HepG2 (cell line): ENCODE data around the gene GARS1. TPM values are rescaled to one million over a fixed set of nuclear protein-coding genes. Genes with fewer than 3 reads are reported as not detected.

Experiments used
- ARNTL ChIP-seq: sonication (generic); formaldehyde crosslinking; IDR thresholded peaks from 2 replicates; pipeline ENCODE4 v1.4.0; 2020; ENCODE audit warnings: mild to moderate bottlenecking, missing genetic modification reagents
- ATF2 ChIP-seq: sonication (generic); formaldehyde crosslinking; IDR thresholded peaks from 2 replicates; pipeline ENCODE4 v1.4.0; 2020; ENCODE audit warnings: missing genetic modification reagents
- ATM ChIP-seq: fragments of 450-650 bp; IDR thresholded peaks from 2 replicates; pipeline ENCODE4 v1.7.1; 2017; ENCODE audit warnings: mild to moderate bottlenecking, borderline replicate concordance
- BATF2 ChIP-seq: sonication (generic); formaldehyde crosslinking; IDR thresholded peaks from 2 replicates; pipeline ENCODE4 v1.8.0; 2022; ENCODE audit warnings: mild to moderate bottlenecking, missing genetic modification reagents, moderate library complexity
- CEBPZ ChIP-seq: IDR thresholded peaks from 2 replicates; pipeline ENCODE4 v1.6.1; 2012; ENCODE audit warnings: low read length, improper control_type of control experiment
- FOXP1 ChIP-seq, 2 experiments: fragments of 450-650 bp in 1 of 2; IDR thresholded peaks; 2 replicates each; pipeline ENCODE4 v1.6.1; 2017 to 2018; ENCODE audit warnings: antibody characterized with exemption in 1 of 2
- HDAC1 ChIP-seq: sonication (generic); formaldehyde crosslinking; IDR thresholded peaks from 2 replicates; pipeline ENCODE4 v1.5.1; 2020; ENCODE audit warnings: mild to moderate bottlenecking, missing genetic modification reagents
- HMG20A ChIP-seq: IDR thresholded peaks from 2 replicates; pipeline ENCODE4 v1.6.1; 2016; ENCODE audit warnings: borderline replicate concordance
- KAT7 ChIP-seq: IDR thresholded peaks from 2 replicates; pipeline ENCODE4 v1.6.1; 2018; ENCODE audit warnings: borderline replicate concordance, missing compliant biosample characterization
- NR2F2 ChIP-seq: IDR thresholded peaks from 2 replicates; pipeline ENCODE4 v1.6.1; 2012; ENCODE audit warnings: low read depth, inconsistent platforms, borderline replicate concordance
- PLRG1 ChIP-seq: fragments of 450-650 bp; conservative IDR thresholded peaks from 2 replicates; pipeline ENCODE4 v1.6.1; 2016
- POLR2G ChIP-seq: fragments of 200-400 bp; formaldehyde crosslinking; IDR thresholded peaks from 2 replicates; pipeline ENCODE4 v1.6.1; 2018; ENCODE audit warnings: mild to moderate bottlenecking, low read depth, low read length, moderate library complexity
- RAD51 ChIP-seq: fragments of 450-650 bp; IDR thresholded peaks from 2 replicates; pipeline ENCODE4 v1.6.1; 2016; ENCODE audit warnings: borderline replicate concordance
- RORA ChIP-seq: sonication (generic); formaldehyde crosslinking; IDR thresholded peaks from 2 replicates; pipeline ENCODE4 v1.5.0; 2020; ENCODE audit warnings: mild to moderate bottlenecking, missing genetic modification reagents, moderate library complexity
- TARDBP ChIP-seq: sonication (generic); formaldehyde crosslinking; IDR thresholded peaks from 2 replicates; pipeline ENCODE4 v1.8.0; 2022; ENCODE audit warnings: mild to moderate bottlenecking, missing genetic modification reagents
- YEATS4 ChIP-seq: sonication (generic); formaldehyde crosslinking; IDR thresholded peaks from 2 replicates; pipeline ENCODE4 v1.4.0; 2020; ENCODE audit warnings: missing genetic modification reagents, borderline replicate concordance
- ZFY ChIP-seq: sonication (generic); formaldehyde crosslinking; IDR thresholded peaks from 2 replicates; pipeline ENCODE4 v1.4.0; 2020; ENCODE audit warnings: missing genetic modification reagents
- ZMYM3 ChIP-seq: sonication (generic); formaldehyde crosslinking; IDR thresholded peaks from 2 replicates; pipeline ENCODE4 v1.5.1; 2020; ENCODE audit warnings: mild to moderate bottlenecking, missing genetic modification reagents
- ZNF282 ChIP-seq: fragments of 450-650 bp; IDR thresholded peaks from 2 replicates; pipeline ENCODE4 v1.6.1; 2018; ENCODE audit not compliant: partially characterized antibody
- ZNF317 ChIP-seq: sonication (generic); formaldehyde crosslinking; IDR thresholded peaks from 2 replicates; pipeline ENCODE4 v1.5.0; 2020; ENCODE audit warnings: mild to moderate bottlenecking, missing genetic modification reagents
- ZNF513 ChIP-seq: sonication (generic); formaldehyde crosslinking; conservative IDR thresholded peaks from 2 replicates; pipeline ENCODE4 v1.5.0; 2020; ENCODE audit warnings: missing genetic modification reagents
- ZNF569 ChIP-seq: sonication (generic); formaldehyde crosslinking; IDR thresholded peaks from 2 replicates; pipeline ENCODE4 v1.5.0; 2020; ENCODE audit warnings: mild to moderate bottlenecking, missing genetic modification reagents, moderate library complexity, borderline replicate concordance
- ZNF589 ChIP-seq: sonication (generic); formaldehyde crosslinking; conservative IDR thresholded peaks from 2 replicates; pipeline ENCODE4 v1.8.0; 2022; ENCODE audit warnings: mild to moderate bottlenecking, moderate library complexity, missing genetic modification reagents
- ZNF607 ChIP-seq: sonication (generic); formaldehyde crosslinking; IDR thresholded peaks from 2 replicates; pipeline ENCODE4 v1.5.1; 2020; ENCODE audit warnings: missing genetic modification reagents, mild to moderate bottlenecking, borderline replicate concordance
- ZNF75D ChIP-seq: sonication (generic); formaldehyde crosslinking; IDR thresholded peaks from 2 replicates; pipeline ENCODE4 v1.8.1; 2023; ENCODE audit warnings: missing genetic modification reagents, mild to moderate bottlenecking, borderline replicate concordance
- polyA plus RNA-seq, 8 experiments: library from polyadenylated mRNA; depleted of rRNA in 3 of 8; stranded (reverse) in 7 of 8; unstranded in 1 of 8; fragments of >200 nt; fragmentation: Illumina TruSeq in 4 of 8; extraction: Trizol in 4 of 8; gene quantifications; 2 replicates each; pipeline versions ENCODE4 v1.2.1 to v1.2.3, GENCODE V29; 2011 to 2016; ENCODE audit warnings: low read depth in 4 of 8, missing spikeins in 1 of 8, mixed read lengths in 1 of 8; ENCODE audit not compliant: insufficient read depth in 1 of 8
- total RNA-seq, 5 experiments: library from RNA; depleted of rRNA; stranded (reverse); fragments of >200 nt; fragmentation: Illumina TruSeq; extraction: Trizol; gene quantifications; 2 replicates each; pipeline ENCODE4 v1.2.3, GENCODE V29; 2016; ENCODE audit warnings: low read depth in 1 of 5

GARS1 gene
- total and polyA plus RNA-seq, 2 of the 13 experiments (the other 11 are each of a cell fraction or from before 2014, with no cell fraction given), result 140 to 460 TPM

GRCh38 chr7:30671793-30672465 lies 77.3 kb downstream of the GARS1 start (continued):
- TF ChIP-seq ATF2 (CRISPR knock-in tag), result peak; percentile 80; the same call in 1 of the 2 replicates
- no peak for TF ChIP-seq POLR2G
- no peak for TF ChIP-seq ATM
- TF ChIP-seq ZFY (CRISPR knock-in tag), result no peak
- no peak for TF ChIP-seq ZNF282
- no peak for TF ChIP-seq NR2F2
- no peak for TF ChIP-seq ZNF569 (CRISPR knock-in tag)
- no peak for TF ChIP-seq TARDBP (CRISPR knock-in tag)
- no peak for TF ChIP-seq ZNF513 (CRISPR knock-in tag)
- TF ChIP-seq PLRG1, result no peak
- 0 out of 2 replicates have a peak, but pooled peaks have one; percentile 86 for TF ChIP-seq ZNF75D
- peak; percentile 92 for TF ChIP-seq ZNF589 (CRISPR knock-in tag)
- TF ChIP-seq BATF2, result peak; percentile 73; the same call in 1 of the 2 replicates
- TF ChIP-seq KAT7 (CRISPR knock-in tag), result no peak
- no peak for TF ChIP-seq HDAC1 (CRISPR knock-in tag)
- TF ChIP-seq ZMYM3, result no peak
- TF ChIP-seq ZNF317, result peak; percentile 66; the same call in 1 of the 2 replicates
- TF ChIP-seq YEATS4 (CRISPR knock-in tag), result no peak
- TF ChIP-seq RAD51, result no peak
- no peak for TF ChIP-seq FOXP1 (IDR thresholded peaks at IDR 0.05)
- TF ChIP-seq FOXP1 (CRISPR knock-in tag; IDR thresholded peaks at IDR 0.05), result no peak
- TF ChIP-seq ARNTL (CRISPR knock-in tag), result peak; percentile 60
- TF ChIP-seq CEBPZ, result no peak
- TF ChIP-seq ZNF607, result peak; percentile 94
- no peak for TF ChIP-seq RORA
- TF ChIP-seq HMG20A (CRISPR knock-in tag), result peak; percentile 52; the same call in 1 of the 2 replicates
